ENCODE data around the gene SOWAHA. TPM values are rescaled to one million over a fixed set of nuclear protein-coding genes. Genes with fewer than 3 reads are reported as not detected.

Gene SOWAHA
- total and polyA plus RNA-seq, 2 donors (not counting 1 experiment from before 2014, with no cell fraction given): 0.03 to 0.17 TPM

DNA sequence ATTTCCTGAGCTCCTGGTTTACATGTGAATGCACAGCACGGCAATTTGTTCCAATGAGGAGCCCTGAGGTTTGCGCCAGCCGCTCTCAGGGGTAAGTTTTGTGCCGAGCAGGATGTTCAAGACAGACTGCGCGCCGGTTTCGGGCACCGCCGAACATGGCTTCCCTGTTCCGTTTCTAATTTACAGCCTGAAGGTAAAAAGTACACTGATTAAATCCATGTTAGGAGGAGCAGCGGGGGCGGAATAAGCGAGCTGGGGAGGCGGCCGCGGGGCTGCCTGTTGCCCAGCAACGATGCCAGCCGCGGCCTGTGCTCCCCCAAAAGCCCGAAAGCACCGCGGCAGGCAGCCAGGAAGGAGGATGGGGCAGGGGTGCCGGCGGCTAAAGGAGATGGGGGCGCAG, 6.4 kb downstream of the SOWAHA start:
- no peaks in the 10 kb centered on the region for H4K20me1 ChIP-seq (ENCODE audit: control insufficient read depth, extremely low read depth, insufficient read depth, low read length)
- no peaks in the 10 kb centered on the region for H3K9me3 ChIP-seq (ENCODE audit: control insufficient read depth, insufficient read depth, low read depth, low read length)
- H3K9ac ChIP-seq (ENCODE audit: insufficient read depth, low read length): no peak overlapping the region
- no peak overlapping the region for H3K27ac ChIP-seq (ENCODE audit: insufficient read depth, low read length)
- peaks cover 2% of the 10 kb centered on the region for H3K4me1 ChIP-seq (ENCODE audit: control insufficient read depth, extremely low read depth, insufficient read depth, low read length)
- TF ChIP-seq EZH2 (IDR thresholded peaks at IDR 0.05; ENCODE audit: low read length, missing control alignments): no peak
- TF ChIP-seq, protein P1, sequence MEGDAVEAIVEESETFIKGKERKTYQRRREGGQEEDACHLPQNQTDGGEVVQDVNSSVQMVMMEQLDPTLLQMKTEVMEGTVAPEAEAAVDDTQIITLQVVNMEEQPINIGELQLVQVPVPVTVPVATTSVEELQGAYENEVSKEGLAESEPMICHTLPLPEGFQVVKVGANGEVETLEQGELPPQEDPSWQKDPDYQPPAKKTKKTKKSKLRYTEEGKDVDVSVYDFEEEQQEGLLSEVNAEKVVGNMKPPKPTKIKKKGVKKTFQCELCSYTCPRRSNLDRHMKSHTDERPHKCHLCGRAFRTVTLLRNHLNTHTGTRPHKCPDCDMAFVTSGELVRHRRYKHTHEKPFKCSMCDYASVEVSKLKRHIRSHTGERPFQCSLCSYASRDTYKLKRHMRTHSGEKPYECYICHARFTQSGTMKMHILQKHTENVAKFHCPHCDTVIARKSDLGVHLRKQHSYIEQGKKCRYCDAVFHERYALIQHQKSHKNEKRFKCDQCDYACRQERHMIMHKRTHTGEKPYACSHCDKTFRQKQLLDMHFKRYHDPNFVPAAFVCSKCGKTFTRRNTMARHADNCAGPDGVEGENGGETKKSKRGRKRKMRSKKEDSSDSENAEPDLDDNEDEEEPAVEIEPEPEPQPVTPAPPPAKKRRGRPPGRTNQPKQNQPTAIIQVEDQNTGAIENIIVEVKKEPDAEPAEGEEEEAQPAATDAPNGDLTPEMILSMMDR (conservative IDR thresholded peaks at IDR 0.05 in 1 of 2, IDR thresholded peaks at IDR 0.05 in 1 of 2; ENCODE audit: low read depth in 1 of 2, low read length in 2 of 2): no peak
- H3K4me2 ChIP-seq (ENCODE audit: extremely low read depth, insufficient read depth, low read length): no peak overlapping the region
- no peaks in the 10 kb centered on the region for H3K36me3 ChIP-seq (ENCODE audit: control insufficient read depth, insufficient read depth, low read length)
- DNase-seq (ENCODE audit: low read depth in 2 of 2): no peak
- H3K4me3 ChIP-seq (replicated peaks in 1 of 4; ENCODE audit: control extremely low read depth in 1 of 4, insufficient read depth in 1 of 4, low read depth in 3 of 4, low read length in 4 of 4): no peak overlapping the region
- H2AFZ ChIP-seq (ENCODE audit: low read length): no peak overlapping the region
- H3K27me3 ChIP-seq (ENCODE audit: control insufficient read depth, insufficient read depth, low read length): no peaks in the 10 kb centered on the region
- no peaks in the 10 kb centered on the region for H3K79me2 ChIP-seq (ENCODE audit: control insufficient read depth, insufficient read depth, low read length)

- Histone ChIP-seq H3K9me3 (ENCODE audit: control insufficient read depth, insufficient read depth, low read depth, low read length) (no peaks in the 10 kb centered on the region), H3K27me3 (ENCODE audit: control insufficient read depth, insufficient read depth, low read length) (no peaks in the 10 kb centered on the region), H3K4me3 (replicated peaks in 1 of 4; ENCODE audit: control extremely low read depth in 1 of 4, insufficient read depth in 1 of 4, low read depth in 3 of 4, low read length in 4 of 4) (no peak overlapping the region), H3K36me3 (ENCODE audit: control insufficient read depth, insufficient read depth, low read length) (no peaks in the 10 kb centered on the region), H4K20me1 (ENCODE audit: control insufficient read depth, extremely low read depth, insufficient read depth, low read length) (no peaks in the 10 kb centered on the region), H2AFZ (ENCODE audit: low read length) (peak overlapping the region; percentile 38), H3K9ac (ENCODE audit: insufficient read depth, low read length) (no peak overlapping the region), H3K4me2 (ENCODE audit: extremely low read depth, insufficient read depth, low read length) (peak overlapping the region; percentile 78), H3K4me1 (ENCODE audit: control insufficient read depth, extremely low read depth, insufficient read depth, low read length) (peaks cover 2% of the 10 kb centered on the region), H3K27ac (ENCODE audit: insufficient read depth, low read length) (no peak overlapping the region), H3K79me2 (ENCODE audit: control insufficient read depth, insufficient read depth, low read length) (no peaks in the 10 kb centered on the region)
- peak; percentile 85 to 94 for DNase-seq (ENCODE audit: low read depth in 2 of 2)
- TF ChIP-seq, protein P1 (conservative IDR thresholded peaks at IDR 0.05 in 1 of 2, IDR thresholded peaks at IDR 0.05 in 1 of 2; ENCODE audit: low read depth in 1 of 2, low read length in 2 of 2): peak; percentile 84 to 91
- no peak for TF ChIP-seq EZH2 (IDR thresholded peaks at IDR 0.05; ENCODE audit: low read length, missing control alignments)
Observed at GRCh38 chr5:132820162-132820754, 7.2 kb downstream of the SOWAHA start.

GRCh38 chr5:132821350-132821749, 8.2 kb downstream of the SOWAHA start:
- Histone ChIP-seq H2AFZ (ENCODE audit: low read length) (no peak overlapping the region), H3K4me1 (ENCODE audit: control insufficient read depth, extremely low read depth, insufficient read depth, low read length) (peaks cover 2% of the 10 kb centered on the region), H3K27ac (ENCODE audit: insufficient read depth, low read length) (no peak overlapping the region), H4K20me1 (ENCODE audit: control insufficient read depth, extremely low read depth, insufficient read depth, low read length) (no peaks in the 10 kb centered on the region), H3K4me3 (replicated peaks in 1 of 4; ENCODE audit: control extremely low read depth in 1 of 4, insufficient read depth in 1 of 4, low read depth in 3 of 4, low read length in 4 of 4) (no peak overlapping the region), H3K27me3 (ENCODE audit: control insufficient read depth, insufficient read depth, low read length) (no peaks in the 10 kb centered on the region), H3K9me3 (ENCODE audit: control insufficient read depth, insufficient read depth, low read depth, low read length) (no peaks in the 10 kb centered on the region), H3K4me2 (ENCODE audit: extremely low read depth, insufficient read depth, low read length) (no peak overlapping the region), H3K79me2 (ENCODE audit: control insufficient read depth, insufficient read depth, low read length) (no peaks in the 10 kb centered on the region), H3K9ac (ENCODE audit: insufficient read depth, low read length) (no peak overlapping the region), H3K36me3 (ENCODE audit: control insufficient read depth, insufficient read depth, low read length) (no peaks in the 10 kb centered on the region)
- no peak for TF ChIP-seq EZH2 (IDR thresholded peaks at IDR 0.05; ENCODE audit: low read length, missing control alignments)
- TF ChIP-seq, protein P1 (conservative IDR thresholded peaks at IDR 0.05 in 1 of 2, IDR thresholded peaks at IDR 0.05 in 1 of 2; ENCODE audit: low read depth in 1 of 2, low read length in 2 of 2): no peak
- DNase-seq (ENCODE audit: low read depth in 2 of 2): no peak

Data from fibroblast of lung (primary cell).